Measurements from ENCODE around the gene VPS37B.
"Not testable (repeated sequence)": the region's sequence is repeated elsewhere in the genome, so short reads cannot be mapped to it uniquely, and the experiment has no call there.

Gene VPS37B

GRCh38 chr12:122903693-122904034, 7.7 kb upstream of the VPS37B start:
- no peak for DNase-seq

DNA sequence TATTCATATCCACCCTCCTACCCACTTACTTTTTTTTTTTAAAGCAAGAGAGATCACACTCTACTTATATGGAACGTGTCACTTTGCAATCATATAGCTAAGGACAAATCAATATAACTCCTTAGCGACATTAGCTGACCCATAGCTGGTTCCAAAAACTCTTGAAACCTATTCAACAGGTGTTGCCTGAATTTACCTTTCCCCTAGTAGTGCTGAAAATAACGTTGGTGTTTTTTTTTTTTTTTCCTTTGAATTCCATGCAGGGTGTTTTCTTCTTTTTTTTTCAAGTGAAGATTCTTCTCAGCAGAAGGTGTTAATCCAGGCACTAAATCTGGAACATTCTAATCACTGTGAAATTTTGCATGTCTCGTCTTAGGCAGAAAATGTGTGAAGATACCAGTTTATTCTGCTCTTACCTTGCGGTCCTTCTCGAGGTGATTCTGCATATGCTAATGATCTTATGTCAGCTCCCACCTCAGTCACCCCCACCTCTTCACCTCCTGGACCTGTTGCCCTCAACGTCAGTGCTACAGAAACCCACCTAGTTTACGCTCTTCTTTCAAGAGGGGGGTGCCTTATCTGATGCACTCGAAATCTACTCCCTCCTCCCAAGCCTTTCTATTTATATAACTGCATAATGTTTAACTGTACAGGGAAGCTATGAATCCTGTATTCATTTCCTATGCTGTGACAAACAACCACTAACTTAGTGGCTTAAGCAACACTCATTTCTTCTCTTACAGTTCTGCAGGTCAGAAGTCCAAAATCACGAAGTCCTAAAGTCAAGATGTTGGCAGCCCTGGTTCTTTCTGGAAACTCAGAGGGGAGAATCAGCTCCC, 7.1 kb upstream of the VPS37B start:
- DNase-seq: no peak

DNA sequence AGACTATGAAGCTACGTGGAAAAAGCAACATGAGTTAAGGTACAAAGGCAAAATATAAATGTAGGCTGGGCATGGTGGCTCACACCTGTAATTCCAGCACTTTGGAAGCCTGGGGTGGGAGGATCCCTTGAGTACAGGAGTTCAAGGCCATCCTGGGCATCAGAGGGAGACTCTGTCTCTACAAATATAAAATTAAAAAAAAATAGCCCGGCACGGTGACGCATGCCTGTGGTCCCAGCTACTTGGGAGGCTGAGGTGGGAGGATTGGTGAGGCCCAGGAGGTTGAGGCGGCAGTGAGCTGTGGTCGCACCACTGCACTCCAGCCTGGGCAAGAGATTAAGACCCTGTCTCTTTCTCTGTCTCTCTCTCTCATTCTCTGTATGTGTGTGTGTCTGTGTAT, 4.0 kb upstream of the VPS37B start:
- DNase-seq: no peak

GRCh38 chr12:122896662-122897061, 738 bp upstream of the VPS37B start:
- DNase-seq: no peak

DNA sequence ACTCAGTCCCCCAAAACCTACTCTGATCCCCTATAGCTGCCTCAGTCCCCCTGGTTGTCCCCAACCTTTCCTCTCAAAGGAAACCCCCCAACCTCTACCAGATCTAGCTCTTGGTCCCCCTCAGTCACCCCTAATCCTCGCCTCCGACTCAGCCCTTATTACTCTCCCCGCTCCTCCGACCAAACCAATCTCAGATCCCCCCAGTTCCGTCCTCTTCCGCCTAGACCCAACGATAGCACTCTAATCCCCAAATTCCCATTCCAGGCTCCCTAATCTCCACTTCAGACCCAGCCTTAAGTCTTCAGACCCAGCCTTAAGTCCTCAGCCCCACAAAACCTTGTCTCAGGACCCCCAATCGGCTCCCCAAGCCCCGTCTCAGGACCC, 612 bp downstream of the VPS37B start:
- no peak for DNase-seq

DNA sequence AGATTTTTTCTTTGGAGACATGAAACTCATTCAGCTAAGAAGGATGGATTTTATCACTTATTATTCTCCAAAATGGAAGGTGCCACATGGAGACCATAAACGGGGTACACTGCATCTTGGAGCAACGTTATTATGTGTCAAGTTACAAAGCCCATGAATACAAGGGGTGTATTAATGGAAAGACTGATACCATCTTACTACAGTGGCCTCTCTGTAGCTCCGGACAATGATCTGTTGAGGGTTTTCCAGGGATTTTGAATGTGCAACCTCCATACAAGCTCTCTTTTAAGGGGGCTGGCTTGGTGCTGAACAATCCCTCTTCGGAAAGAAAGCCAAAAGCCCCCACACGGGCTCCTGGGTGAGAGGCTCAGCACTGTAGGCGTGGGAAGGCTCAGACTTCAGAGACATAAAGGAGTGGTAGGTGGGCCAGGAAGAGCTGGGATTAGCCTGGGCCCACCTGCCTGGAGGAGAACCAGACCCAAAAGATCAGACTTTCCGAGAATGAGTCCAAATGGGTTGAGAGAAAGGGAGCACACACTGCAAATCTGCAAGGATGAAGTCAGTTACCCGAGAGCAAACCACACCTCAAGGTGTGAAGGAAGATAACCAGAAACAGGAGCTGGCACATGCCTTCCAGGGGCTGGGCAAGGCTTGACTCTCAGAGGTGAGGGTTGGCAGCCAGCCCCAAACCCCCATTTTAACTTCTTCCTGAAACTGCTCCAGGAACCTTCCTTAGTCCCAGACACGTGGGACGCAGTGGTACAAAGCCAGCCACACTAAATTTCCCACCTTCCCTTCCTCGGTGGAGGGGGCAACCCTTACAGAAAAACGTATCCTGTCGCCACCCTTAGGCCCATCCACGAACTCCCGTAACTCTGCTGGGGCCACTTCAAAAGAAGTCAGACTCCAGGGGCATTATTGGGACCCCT, 1.5 kb downstream of the VPS37B start:
- peak in 2 of 5 experiments; percentile 39 to 57 for DNase-seq

- DNase-seq: no peak
These were observed 2.4 kb downstream of the VPS37B start for GRCh38 chr12:122893208-122894153.

DNA sequence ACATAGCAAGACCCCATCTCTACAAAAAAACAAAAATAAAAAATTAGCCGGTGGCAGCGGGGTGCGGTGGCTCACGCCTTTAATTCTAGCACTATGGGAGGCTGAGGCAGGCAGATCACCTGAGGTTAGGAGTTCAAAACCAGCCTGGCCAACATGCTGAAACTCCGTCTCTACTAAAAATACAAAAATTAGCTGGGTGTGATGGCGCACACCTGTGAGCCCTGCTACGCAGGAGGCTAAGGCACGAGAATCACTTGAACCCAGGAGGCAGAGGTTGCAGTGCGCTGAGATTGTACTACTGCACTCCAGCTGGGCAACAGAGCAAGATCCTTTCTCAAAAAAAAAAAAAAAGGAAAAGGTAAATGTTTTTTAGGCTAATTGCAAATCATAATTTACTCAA, 3.2 kb downstream of the VPS37B start:
- not testable (repeated sequence) for DNase-seq

- no peak for DNase-seq
These were observed 4.0 kb downstream of the VPS37B start for GRCh38 chr12:122891661-122892525.

- no peak for DNase-seq
These were observed 6.0 kb downstream of the VPS37B start for GRCh38 chr12:122889761-122890520.

DNA sequence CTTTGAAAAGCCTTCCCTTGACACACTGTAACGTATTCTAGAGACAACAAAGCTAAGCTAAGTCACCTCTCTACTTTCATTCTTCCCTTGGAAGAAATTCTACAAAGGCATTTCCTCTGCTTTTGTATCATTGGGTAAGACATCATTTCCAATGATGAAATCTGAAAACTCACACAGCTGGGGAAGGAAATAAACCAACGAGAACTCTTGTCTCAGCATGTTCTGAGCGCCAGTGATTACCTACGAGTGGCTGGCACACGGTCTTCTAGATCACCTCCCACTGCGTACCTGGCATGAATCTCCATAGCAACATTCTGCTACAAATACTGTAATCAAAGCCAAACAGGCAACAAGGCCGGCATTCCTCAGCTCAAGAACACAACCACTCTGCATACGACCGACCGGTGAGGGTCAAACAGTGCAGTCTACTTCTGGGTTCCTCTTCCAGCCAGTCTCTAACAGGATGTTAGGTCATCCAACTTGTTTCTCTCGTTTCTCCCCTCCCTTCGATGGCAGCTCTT, 7.6 kb downstream of the VPS37B start:
- peak in 3 of 5 experiments; percentile 54 to 67 (median 60) for DNase-seq

DNA sequence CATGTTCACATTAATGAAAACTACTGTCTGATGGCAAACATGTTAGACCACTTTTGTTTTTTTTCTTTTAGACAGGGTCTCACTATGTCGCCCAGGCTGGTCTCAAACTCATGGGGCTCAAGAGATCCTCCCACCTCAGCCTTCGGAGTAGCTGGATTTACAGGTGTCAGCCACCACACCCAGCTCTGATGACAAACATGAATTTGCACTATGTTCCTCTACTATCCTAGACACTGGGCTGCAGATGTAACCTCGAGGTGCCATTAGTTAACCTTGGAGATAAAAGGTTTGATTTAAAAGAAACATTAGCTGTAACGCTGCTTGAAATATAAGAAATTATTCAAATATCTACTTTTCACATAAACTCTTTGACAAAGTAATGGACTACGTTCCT, 8.1 kb downstream of the VPS37B start:
- no peak for DNase-seq

GRCh38 chr12:122886851-122887818, 8.8 kb downstream of the VPS37B start:
- DNase-seq: peak in 2 of 5 experiments; percentile 23 to 58

DNA sequence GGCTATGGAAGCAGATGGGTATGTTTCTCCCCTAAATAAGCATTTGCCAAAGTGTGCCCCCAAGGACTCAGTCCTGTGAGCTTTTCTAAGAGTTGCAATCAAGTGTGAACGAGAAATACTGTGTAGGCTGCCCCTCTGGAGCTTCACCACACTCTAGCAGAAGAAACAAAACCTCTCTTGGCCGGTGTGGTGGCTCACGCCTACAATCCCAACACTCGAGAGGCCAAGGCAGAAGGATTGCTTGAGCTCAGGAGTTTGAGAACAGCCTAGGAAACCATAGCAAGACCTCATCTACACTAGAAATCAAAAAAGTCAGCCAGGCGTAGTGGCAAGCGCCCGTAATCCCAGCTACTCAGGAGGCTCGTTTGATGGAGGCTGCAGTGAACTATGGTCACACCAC, 9.8 kb downstream of the VPS37B start:
- no peak for DNase-seq

GRCh38 chr12:122884860-122885259, 11.1 kb downstream of the VPS37B start:
- DNase-seq: no peak

GRCh38 chr12:122884091-122884826, 11.7 kb downstream of the VPS37B start:
- no peak for DNase-seq

DNA sequence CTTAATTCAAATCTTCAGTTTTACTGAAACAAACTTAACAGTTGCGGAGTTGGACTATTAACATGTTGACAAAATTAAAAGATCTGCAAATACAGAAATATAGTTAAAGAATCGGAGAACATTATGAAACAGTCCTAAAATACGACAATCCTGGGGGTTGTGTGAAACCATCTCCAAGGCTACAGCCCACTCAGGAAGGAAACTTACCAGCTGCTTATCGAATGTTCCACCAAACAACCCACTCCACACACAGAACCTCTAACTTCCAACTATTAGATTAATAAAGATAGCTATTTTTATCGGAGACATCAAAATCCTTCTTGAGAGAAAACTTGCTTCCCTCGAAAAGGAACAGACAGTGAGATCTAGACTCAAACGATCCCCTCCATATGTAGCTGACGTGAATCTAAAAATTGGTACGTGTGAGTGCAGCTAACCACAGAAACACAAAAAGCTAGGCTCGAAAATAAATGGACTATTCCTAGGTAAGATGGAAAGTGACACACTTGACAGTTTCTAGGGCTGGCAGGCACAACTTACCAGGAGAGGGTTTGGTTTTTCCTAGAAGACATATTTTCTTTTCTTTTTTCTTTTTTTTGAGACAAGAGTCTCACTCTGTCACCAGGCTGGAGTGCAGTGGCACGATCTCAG, 12.9 kb downstream of the VPS37B start:
- DNase-seq: no peak

GRCh38 chr12:122880668-122881067, 15.3 kb downstream of the VPS37B start:
- DNase-seq: no peak
